Measurements from ENCODE around the gene SLC47A2. TPM values are rescaled to one million over a fixed set of nuclear protein-coding genes. Genes with fewer than 3 reads are reported as not detected.

SLC47A2 gene
- polyA plus RNA-seq, 1 donor (not counting 4 experiments of a cell fraction or from before 2014, with no cell fraction given): 0.88 TPM

DNA sequence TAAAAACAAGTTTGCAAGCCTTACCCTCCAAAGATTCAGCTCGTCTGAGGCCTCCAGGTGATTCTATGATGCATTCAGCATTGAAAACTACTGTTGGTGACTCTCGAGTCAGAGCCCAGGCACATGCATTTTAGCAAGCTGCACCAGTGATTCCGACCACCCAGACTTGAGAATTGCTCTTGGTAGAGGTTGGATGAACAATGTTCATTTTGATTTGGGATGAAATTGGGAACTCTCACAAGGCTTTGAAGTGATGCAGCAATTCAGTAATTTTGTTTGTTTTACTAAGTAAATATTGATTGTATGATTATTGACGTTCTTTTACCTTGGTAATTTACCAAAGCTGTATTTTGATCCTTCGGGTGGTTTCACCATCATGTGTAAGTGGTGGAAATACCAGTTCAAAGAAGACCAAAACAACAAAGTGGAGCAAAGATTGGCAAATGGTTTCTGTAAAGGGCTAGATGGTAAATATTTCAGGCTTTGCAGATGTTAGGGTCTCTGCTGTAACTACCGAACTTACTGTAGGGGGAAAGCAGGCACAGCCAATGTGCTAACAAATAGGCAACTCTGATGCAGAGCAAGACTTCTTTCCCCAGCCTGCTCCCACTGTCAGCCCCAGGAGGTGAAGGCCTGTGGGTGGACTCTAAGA lies 56.0 kb downstream of the SLC47A2 start:
- Histone ChIP-seq H3K9ac (ENCODE audit: control insufficient read depth, extremely low read depth, insufficient read depth, low read length) (no peak overlapping the region), H3K27ac (ENCODE audit: control insufficient read depth, insufficient read depth, low read length) (no peak overlapping the region), H3K9me3 (ENCODE audit: control insufficient read depth, low read depth, low read length) (no peaks in the 10 kb centered on the region), H3K27me3 (ENCODE audit: control insufficient read depth, extremely low read depth, insufficient read depth, low read length) (no peaks in the 10 kb centered on the region), H2AFZ (ENCODE audit: control insufficient read depth, low read length) (no peak overlapping the region), H3K79me2 (ENCODE audit: control insufficient read depth, insufficient read depth, low read length) (peaks cover 2% of the 10 kb centered on the region), H3K9me1 (ENCODE audit: control insufficient read depth, extremely low read depth, insufficient read depth, low read length) (peaks cover 2% of the 10 kb centered on the region), H3K36me3 (ENCODE audit: control insufficient read depth in 2 of 2, extremely low read depth in 1 of 2, insufficient read depth in 2 of 2, low read length in 2 of 2) (peaks cover 25 to 28% of the 10 kb centered on the region in 2 experiments), H4K20me1 (ENCODE audit: control insufficient read depth, extremely low read depth, insufficient read depth, low read length) (no peaks in the 10 kb centered on the region), H3K4me3 (ENCODE audit: control insufficient read depth in 2 of 3, extremely low read depth in 1 of 3, insufficient read depth in 2 of 3, low read depth in 1 of 3, low read length in 3 of 3) (no peak overlapping the region), H3K4me1 (ENCODE audit: control insufficient read depth, extremely low read depth, insufficient read depth, low read length) (no peaks in the 10 kb centered on the region), H3K4me2 (ENCODE audit: control insufficient read depth, extremely low read depth, insufficient read depth, low read depth, low read length) (no peak overlapping the region)
- TF ChIP-seq, protein P1, sequence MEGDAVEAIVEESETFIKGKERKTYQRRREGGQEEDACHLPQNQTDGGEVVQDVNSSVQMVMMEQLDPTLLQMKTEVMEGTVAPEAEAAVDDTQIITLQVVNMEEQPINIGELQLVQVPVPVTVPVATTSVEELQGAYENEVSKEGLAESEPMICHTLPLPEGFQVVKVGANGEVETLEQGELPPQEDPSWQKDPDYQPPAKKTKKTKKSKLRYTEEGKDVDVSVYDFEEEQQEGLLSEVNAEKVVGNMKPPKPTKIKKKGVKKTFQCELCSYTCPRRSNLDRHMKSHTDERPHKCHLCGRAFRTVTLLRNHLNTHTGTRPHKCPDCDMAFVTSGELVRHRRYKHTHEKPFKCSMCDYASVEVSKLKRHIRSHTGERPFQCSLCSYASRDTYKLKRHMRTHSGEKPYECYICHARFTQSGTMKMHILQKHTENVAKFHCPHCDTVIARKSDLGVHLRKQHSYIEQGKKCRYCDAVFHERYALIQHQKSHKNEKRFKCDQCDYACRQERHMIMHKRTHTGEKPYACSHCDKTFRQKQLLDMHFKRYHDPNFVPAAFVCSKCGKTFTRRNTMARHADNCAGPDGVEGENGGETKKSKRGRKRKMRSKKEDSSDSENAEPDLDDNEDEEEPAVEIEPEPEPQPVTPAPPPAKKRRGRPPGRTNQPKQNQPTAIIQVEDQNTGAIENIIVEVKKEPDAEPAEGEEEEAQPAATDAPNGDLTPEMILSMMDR (optimal IDR thresholded peaks at IDR 0.05 in 1 of 3, IDR thresholded peaks at IDR 0.05 in 1 of 3, conservative IDR thresholded peaks at IDR 0.05 in 1 of 3; ENCODE audit: extremely low read depth in 1 of 3, insufficient read depth in 2 of 3, low read length in 3 of 3): no peak
- TF ChIP-seq EZH2 (IDR thresholded peaks at IDR 0.05; ENCODE audit: low read length): no peak
- dilution Hi-C loops (cut with MboI; ENCODE audit: extremely low pct_ligation_motif_present, low sequenced_read_pairs): loop anchor here (25.0 kb wide), 1 partner anchor 298 kb away; the partner anchor contains the start of gene B9D1
- DNase-seq (ENCODE audit: low read depth, low spot score) (no peak), FAIRE-seq (no peak)

DNA sequence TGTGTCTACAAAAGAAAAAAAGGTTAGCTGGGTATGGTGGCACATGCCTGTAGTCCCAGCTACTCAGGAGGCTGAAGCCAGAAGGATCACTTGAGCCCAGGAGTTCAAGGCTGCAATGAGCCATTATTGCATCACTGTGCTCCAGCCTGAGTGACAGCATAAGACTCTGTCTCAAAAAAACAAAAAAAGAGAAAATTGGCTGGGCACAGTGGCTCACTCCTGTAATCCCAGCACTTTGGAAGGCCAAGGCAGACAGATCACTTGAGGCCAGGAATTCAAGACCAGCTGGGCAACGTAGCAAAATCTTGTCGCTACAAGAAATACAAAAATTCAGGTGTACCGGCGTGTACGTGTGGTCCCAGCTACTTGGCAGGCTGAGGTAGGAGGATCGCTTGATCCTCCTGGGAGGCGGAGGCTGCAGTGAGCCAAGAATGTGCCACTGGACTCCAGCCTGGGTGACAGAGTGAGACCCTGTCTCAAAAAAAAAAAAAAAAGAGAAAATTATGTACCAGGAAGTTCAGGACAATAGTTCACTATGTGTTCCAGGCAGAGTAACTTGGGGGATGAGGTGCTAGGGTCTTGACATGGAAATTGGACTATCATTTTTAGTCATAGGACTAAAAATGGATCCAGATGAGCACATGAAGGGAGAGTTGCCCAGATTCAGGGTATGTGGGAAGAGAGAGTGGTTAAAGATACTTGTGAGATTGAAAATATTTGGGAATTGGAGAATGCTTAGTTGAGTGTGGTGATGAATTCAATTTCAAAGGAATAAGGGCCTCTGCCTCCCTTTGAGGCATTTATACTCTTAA lies 56.8 kb downstream of the SLC47A2 start:
- TF ChIP-seq, protein P1 (optimal IDR thresholded peaks at IDR 0.05 in 1 of 3, IDR thresholded peaks at IDR 0.05 in 1 of 3, conservative IDR thresholded peaks at IDR 0.05 in 1 of 3; ENCODE audit: extremely low read depth in 1 of 3, insufficient read depth in 2 of 3, low read length in 3 of 3): no peak
- no peak for TF ChIP-seq EZH2 (IDR thresholded peaks at IDR 0.05; ENCODE audit: low read length)
- peaks cover 22 to 24% of the 10 kb centered on the region in 2 experiments for H3K36me3 ChIP-seq (ENCODE audit: control insufficient read depth in 2 of 2, extremely low read depth in 1 of 2, insufficient read depth in 2 of 2, low read length in 2 of 2)
- FAIRE-seq (no peak), DNase-seq (ENCODE audit: low read depth, low spot score) (no peak)
- no peak overlapping the region for H3K4me2 ChIP-seq (ENCODE audit: control insufficient read depth, extremely low read depth, insufficient read depth, low read depth, low read length)
- peaks cover 2% of the 10 kb centered on the region for H3K9me1 ChIP-seq (ENCODE audit: control insufficient read depth, extremely low read depth, insufficient read depth, low read length)
- H3K9me3 ChIP-seq (ENCODE audit: control insufficient read depth, low read depth, low read length): no peaks in the 10 kb centered on the region
- H3K4me1 ChIP-seq (ENCODE audit: control insufficient read depth, extremely low read depth, insufficient read depth, low read length): peaks cover 3% of the 10 kb centered on the region
- H3K4me3 ChIP-seq (ENCODE audit: control insufficient read depth in 2 of 3, extremely low read depth in 1 of 3, insufficient read depth in 2 of 3, low read depth in 1 of 3, low read length in 3 of 3): no peak overlapping the region
- dilution Hi-C loops (cut with MboI; ENCODE audit: extremely low pct_ligation_motif_present, low sequenced_read_pairs): loop anchor here (25.0 kb wide), 1 partner anchor 297 kb away; the partner anchor contains the start of gene B9D1
- H3K79me2 ChIP-seq (ENCODE audit: control insufficient read depth, insufficient read depth, low read length): peaks cover 2% of the 10 kb centered on the region
- H4K20me1 ChIP-seq (ENCODE audit: control insufficient read depth, extremely low read depth, insufficient read depth, low read length): no peaks in the 10 kb centered on the region
- H3K9ac ChIP-seq (ENCODE audit: control insufficient read depth, extremely low read depth, insufficient read depth, low read length): no peak overlapping the region
- H3K27ac ChIP-seq (ENCODE audit: control insufficient read depth, insufficient read depth, low read length): no peak overlapping the region
- H3K27me3 ChIP-seq (ENCODE audit: control insufficient read depth, extremely low read depth, insufficient read depth, low read length): no peaks in the 10 kb centered on the region
- H2AFZ ChIP-seq (ENCODE audit: control insufficient read depth, low read length): no peak overlapping the region
